ENCODE data around the gene RHEX.
"Not testable (repeated sequence)": the region's sequence is repeated elsewhere in the genome, so short reads cannot be mapped to it uniquely, and the experiment has no call there.

The RHEX gene

GRCh38 chr1:206039046-206039973 is 13.7 kb upstream of the RHEX start:
- H3K4me3 ChIP-seq (ENCODE audit: low read length), result no peak overlapping the region

GRCh38 chr1:206040328-206040727 is 12.6 kb upstream of the RHEX start:
- no peak overlapping the region for H3K4me3 ChIP-seq (ENCODE audit: low read length)
- no peak for TF ChIP-seq ZNF274 (IDR thresholded peaks at IDR 0.05; ENCODE audit: low read depth, low read length)

More at GRCh38 chr1:206039046-206039973, 13.7 kb upstream of the RHEX start:
- TF ChIP-seq ZNF274 (IDR thresholded peaks at IDR 0.05; ENCODE audit: low read depth, low read length), result no peak

- H3K4me3 ChIP-seq (ENCODE audit: low read length), result no peak overlapping the region
- no peak for TF ChIP-seq ZNF274 (IDR thresholded peaks at IDR 0.05; ENCODE audit: low read depth, low read length)
Measured at GRCh38 chr1:206041640-206042039, 11.3 kb upstream of the RHEX start.

- TF ChIP-seq ZNF274 (IDR thresholded peaks at IDR 0.05; ENCODE audit: low read depth, low read length), result no peak
- H3K4me3 ChIP-seq (ENCODE audit: low read length), result peak overlapping the region; percentile 36; the same call in 1 of the 2 replicates
Measured at GRCh38 chr1:206047271-206047670, 5.7 kb upstream of the RHEX start.

- no peak overlapping the region for H3K4me3 ChIP-seq (ENCODE audit: low read length)
- TF ChIP-seq ZNF274 (IDR thresholded peaks at IDR 0.05; ENCODE audit: low read depth, low read length), result no peak
Measured at GRCh38 chr1:206048582-206048981, 4.4 kb upstream of the RHEX start.

GRCh38 chr1:206049293-206049692 is 3.7 kb upstream of the RHEX start:
- no peak for TF ChIP-seq ZNF274 (IDR thresholded peaks at IDR 0.05; ENCODE audit: low read depth, low read length)

GRCh38 chr1:206049919-206050600 is 2.9 kb upstream of the RHEX start:
- no peak for TF ChIP-seq ZNF274 (IDR thresholded peaks at IDR 0.05; ENCODE audit: low read depth, low read length)
- no peak overlapping the region for H3K4me3 ChIP-seq (ENCODE audit: low read length)

More at GRCh38 chr1:206049293-206049692, 3.7 kb upstream of the RHEX start:
- no peak overlapping the region for H3K4me3 ChIP-seq (ENCODE audit: low read length)

GRCh38 chr1:206050655-206051235 is 2.2 kb upstream of the RHEX start:
- H3K4me3 ChIP-seq (ENCODE audit: low read length), result no peak overlapping the region
- no peak for TF ChIP-seq ZNF274 (IDR thresholded peaks at IDR 0.05; ENCODE audit: low read depth, low read length)

GRCh38 chr1:206052231-206052865 is 625 bp upstream of the RHEX start:
- H3K4me3 ChIP-seq (ENCODE audit: low read length), result peak overlapping the region; percentile 34; the same call in 1 of the 2 replicates

GRCh38 chr1:206053616-206054015 is 643 bp downstream of the RHEX start:
- peak overlapping the region; percentile 59 for H3K4me3 ChIP-seq (ENCODE audit: low read length)

- H3K4me3 ChIP-seq (ENCODE audit: low read length), result peak overlapping the region; percentile 59; the same call in 1 of the 2 replicates
Measured at GRCh38 chr1:206055069-206055625, 2.2 kb downstream of the RHEX start.

- peak overlapping the region; percentile 39; the same call in 1 of the 2 replicates for H3K4me3 ChIP-seq (ENCODE audit: low read length)
Measured at GRCh38 chr1:206055639-206056323, 2.8 kb downstream of the RHEX start.

GRCh38 chr1:206058289-206058926 is 5.4 kb downstream of the RHEX start:
- not testable (repeated sequence) for H3K4me3 ChIP-seq (ENCODE audit: low read length)
